Measurements from ENCODE around the gene ATP6V1F.

The ATP6V1F gene

GRCh38 chr7:128860158-128861073, 2.2 kb upstream of the ATP6V1F start:
- peaks cover 12% of the 10 kb centered on the region for H3K36me3 Mint-ChIP-seq (ENCODE audit: insufficient read depth)
- no peak overlapping the region for H3K4me3 Mint-ChIP-seq
- DNase-seq (ENCODE audit: low spot score in 2 of 2) (no peak), ATAC-seq (replicated peaks; ENCODE audit: extremely low read depth, poor library complexity, severe bottlenecking) (no peak)
- H3K27ac Mint-ChIP-seq (ENCODE audit: low read depth) = peak overlapping the region; percentile 6
- H3K27me3 Mint-ChIP-seq = no peaks in the 10 kb centered on the region
- no peaks in the 10 kb centered on the region for H3K9me3 Mint-ChIP-seq
- H3K4me1 Mint-ChIP-seq = peaks cover 25% of the 10 kb centered on the region

- no peak for DNase-seq (ENCODE audit: low spot score in 2 of 2)
- H3K36me3 Mint-ChIP-seq (ENCODE audit: insufficient read depth) = peaks cover 14% of the 10 kb centered on the region
Observed at GRCh38 chr7:128861957-128862570, 592 bp upstream of the ATP6V1F start.

GRCh38 chr7:128863433-128863989, 855 bp downstream of the ATP6V1F start:
- Mint-ChIP-seq H3K27me3 (no peaks in the 10 kb centered on the region), H3K27ac (ENCODE audit: low read depth) (peak overlapping the region; percentile 87), H3K4me1 (peaks cover 35% of the 10 kb centered on the region), H3K4me3 (peak overlapping the region; percentile 90), H3K9me3 (no peaks in the 10 kb centered on the region), H3K36me3 (ENCODE audit: insufficient read depth) (peaks cover 14% of the 10 kb centered on the region)
- DNase-seq (ENCODE audit: low spot score in 2 of 2) (no peak), ATAC-seq (replicated peaks; ENCODE audit: extremely low read depth, poor library complexity, severe bottlenecking) (peak; percentile 59)

More at GRCh38 chr7:128861957-128862570, 592 bp upstream of the ATP6V1F start:
- H3K27ac Mint-ChIP-seq (ENCODE audit: low read depth) = peak overlapping the region; percentile 87
- no peaks in the 10 kb centered on the region for H3K27me3 Mint-ChIP-seq
- no peaks in the 10 kb centered on the region for H3K9me3 Mint-ChIP-seq
- peaks cover 31% of the 10 kb centered on the region for H3K4me1 Mint-ChIP-seq
- ATAC-seq (replicated peaks; ENCODE audit: extremely low read depth, poor library complexity, severe bottlenecking) = no peak
- peak overlapping the region; percentile 90 for H3K4me3 Mint-ChIP-seq

GRCh38 chr7:128865303-128865702, 2.6 kb downstream of the ATP6V1F start:
- Mint-ChIP-seq H3K27me3 (no peaks in the 10 kb centered on the region), H3K27ac (ENCODE audit: low read depth) (no peak overlapping the region), H3K4me3 (no peak overlapping the region), H3K4me1 (peaks cover 39% of the 10 kb centered on the region), H3K36me3 (ENCODE audit: insufficient read depth) (peaks cover 14% of the 10 kb centered on the region), H3K9me3 (no peaks in the 10 kb centered on the region)
- DNase-seq (ENCODE audit: low spot score in 2 of 2) = no peak
- ATAC-seq (replicated peaks; ENCODE audit: extremely low read depth, poor library complexity, severe bottlenecking) = no peak

GRCh38 chr7:128865996-128866877, 3.6 kb downstream of the ATP6V1F start:
- H3K4me1 Mint-ChIP-seq = peaks cover 42% of the 10 kb centered on the region
- DNase-seq (ENCODE audit: low spot score in 2 of 2) = no peak
- H3K27me3 Mint-ChIP-seq = no peaks in the 10 kb centered on the region
- no peak overlapping the region for H3K27ac Mint-ChIP-seq (ENCODE audit: low read depth)
- H3K36me3 Mint-ChIP-seq (ENCODE audit: insufficient read depth) = peaks cover 14% of the 10 kb centered on the region
- H3K4me3 Mint-ChIP-seq = no peak overlapping the region
- ATAC-seq (replicated peaks; ENCODE audit: extremely low read depth, poor library complexity, severe bottlenecking) = no peak
- H3K9me3 Mint-ChIP-seq = no peaks in the 10 kb centered on the region

DNA sequence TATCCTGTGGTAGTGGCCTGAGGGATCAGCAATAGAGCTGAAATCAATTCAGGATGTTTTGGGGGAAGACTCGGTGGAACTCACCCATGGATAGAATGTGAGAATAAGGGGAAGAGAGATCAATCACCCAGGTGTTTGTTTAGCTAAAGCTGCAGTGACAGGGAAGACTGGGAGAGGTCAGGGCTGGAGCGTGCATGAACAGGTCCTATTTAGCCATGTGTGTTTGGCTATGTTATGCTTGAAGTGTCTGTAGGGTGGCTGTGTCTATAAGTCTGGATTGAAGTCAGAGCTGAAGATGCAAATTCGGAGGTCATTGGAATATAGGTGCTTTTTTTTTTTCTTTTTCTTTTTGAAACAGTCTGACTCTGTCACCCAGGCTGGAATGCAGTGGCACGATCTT, 4.6 kb downstream of the ATP6V1F start:
- ATAC-seq (replicated peaks; ENCODE audit: extremely low read depth, poor library complexity, severe bottlenecking) = no peak
- Mint-ChIP-seq H3K36me3 (ENCODE audit: insufficient read depth) (peaks cover 14% of the 10 kb centered on the region), H3K27ac (ENCODE audit: low read depth) (no peak overlapping the region), H3K4me3 (no peak overlapping the region), H3K27me3 (no peaks in the 10 kb centered on the region), H3K9me3 (no peaks in the 10 kb centered on the region), H3K4me1 (peaks cover 37% of the 10 kb centered on the region)
- DNase-seq (ENCODE audit: low spot score in 2 of 2) = no peak

DNA sequence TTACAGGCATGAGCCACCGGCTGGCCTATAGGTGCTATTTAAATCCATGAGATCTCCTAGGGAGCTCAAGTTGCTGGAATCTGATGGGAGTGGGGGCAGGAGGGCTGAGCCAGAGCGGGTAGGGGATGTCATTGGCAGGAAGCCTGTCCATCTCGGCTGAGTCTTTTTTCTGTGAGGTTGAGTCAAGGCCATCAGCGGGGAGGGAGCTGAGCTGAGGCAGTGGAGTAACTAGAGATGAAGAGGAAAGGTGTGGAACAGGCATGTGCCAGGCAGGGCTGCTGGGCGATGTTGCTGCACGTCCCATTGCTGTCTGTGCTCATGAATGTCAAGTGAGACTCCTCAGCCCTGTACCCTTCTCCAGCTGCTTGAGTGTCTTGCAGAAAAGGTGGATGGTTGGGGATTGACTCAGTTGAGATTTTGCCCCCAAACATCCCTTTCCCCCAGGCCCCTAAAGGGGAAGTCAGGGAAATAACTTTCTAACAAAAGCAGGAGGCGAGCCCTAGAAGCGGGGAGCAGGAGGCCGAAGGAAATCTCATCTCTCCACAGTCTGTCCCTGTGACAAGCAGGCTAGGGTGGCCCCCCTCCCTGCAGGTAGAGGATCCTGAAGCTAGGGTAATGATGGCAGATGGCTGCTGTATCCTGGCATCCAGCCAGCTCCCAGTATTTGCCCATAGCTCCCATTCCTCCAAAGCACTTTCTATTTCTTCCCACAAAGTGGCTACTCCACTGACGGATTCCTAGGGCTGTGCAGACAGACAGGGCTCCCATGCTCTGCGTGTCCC, 5.4 kb downstream of the ATP6V1F start:
- DNase-seq (ENCODE audit: low spot score in 2 of 2) = no peak
- H3K4me1 Mint-ChIP-seq = peaks cover 30% of the 10 kb centered on the region
- no peak for ATAC-seq (replicated peaks; ENCODE audit: extremely low read depth, poor library complexity, severe bottlenecking)
- H3K27ac Mint-ChIP-seq (ENCODE audit: low read depth) = peak overlapping the region; percentile 54
- peaks cover 6% of the 10 kb centered on the region for H3K36me3 Mint-ChIP-seq (ENCODE audit: insufficient read depth)
- peak overlapping the region; percentile 69 for H3K4me3 Mint-ChIP-seq
- no peaks in the 10 kb centered on the region for H3K27me3 Mint-ChIP-seq
- no peaks in the 10 kb centered on the region for H3K9me3 Mint-ChIP-seq

DNA sequence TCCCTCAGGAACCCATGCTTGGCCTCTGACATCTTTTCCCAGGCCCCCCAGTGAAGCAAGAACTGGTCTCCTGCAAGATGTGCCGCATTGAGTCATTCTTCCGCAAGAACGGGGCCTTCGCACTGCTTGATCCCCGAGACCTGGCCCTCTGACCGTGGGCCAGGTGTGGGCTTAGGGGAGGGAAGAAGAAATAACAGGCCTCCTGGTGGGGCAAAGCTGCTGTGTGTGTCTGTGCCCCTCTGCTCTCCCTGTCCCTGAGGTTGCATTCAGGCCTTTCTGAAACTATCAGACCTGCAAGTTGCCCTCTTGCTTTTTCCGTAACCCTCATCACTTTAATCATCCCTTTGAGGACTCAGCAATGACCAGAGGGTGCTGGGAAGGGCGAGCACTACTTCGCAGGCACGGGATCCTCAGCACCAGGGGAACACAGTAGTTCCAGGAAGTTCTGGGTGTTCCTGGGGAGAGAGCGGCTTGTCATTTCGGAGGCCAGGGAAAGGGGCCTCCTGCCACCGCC, 6.0 kb downstream of the ATP6V1F start:
- Mint-ChIP-seq H3K27ac (ENCODE audit: low read depth) (no peak overlapping the region), H3K4me1 (peaks cover 26% of the 10 kb centered on the region), H3K9me3 (no peaks in the 10 kb centered on the region), H3K27me3 (no peaks in the 10 kb centered on the region), H3K36me3 (ENCODE audit: insufficient read depth) (peaks cover 5% of the 10 kb centered on the region), H3K4me3 (peak overlapping the region; percentile 69)
- ATAC-seq (replicated peaks; ENCODE audit: extremely low read depth, poor library complexity, severe bottlenecking) (no peak), DNase-seq (ENCODE audit: low spot score in 2 of 2) (no peak)

GRCh38 chr7:128869138-128869943, 6.7 kb downstream of the ATP6V1F start:
- peaks cover 3% of the 10 kb centered on the region for H3K36me3 Mint-ChIP-seq (ENCODE audit: insufficient read depth)
- DNase-seq (ENCODE audit: low spot score in 2 of 2) = peak; percentile 18 to 29
- no peaks in the 10 kb centered on the region for H3K9me3 Mint-ChIP-seq
- ATAC-seq (replicated peaks; ENCODE audit: extremely low read depth, poor library complexity, severe bottlenecking) = peak; percentile 80
- no peak overlapping the region for H3K27ac Mint-ChIP-seq (ENCODE audit: low read depth)
- peaks cover 24% of the 10 kb centered on the region for H3K4me1 Mint-ChIP-seq
- peak overlapping the region; percentile 81 for H3K4me3 Mint-ChIP-seq
- H3K27me3 Mint-ChIP-seq = no peaks in the 10 kb centered on the region

DNA sequence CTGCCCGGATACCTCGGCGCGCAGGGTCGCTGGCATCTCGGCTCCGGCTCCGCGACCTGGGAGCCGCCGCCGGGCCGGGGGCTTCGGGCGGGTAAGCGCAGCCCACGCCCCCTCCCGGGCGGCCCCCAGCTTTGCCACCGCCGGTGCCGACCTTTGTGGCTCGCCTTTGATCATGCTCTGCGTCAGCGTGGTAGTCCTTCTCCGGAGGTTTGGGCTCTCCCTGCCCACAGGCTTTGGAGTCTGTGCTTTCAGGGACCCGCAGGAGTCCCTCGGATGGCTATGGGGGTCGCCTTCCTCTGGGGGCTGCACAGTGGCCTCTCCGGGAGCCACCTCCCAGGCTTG, 7.3 kb downstream of the ATP6V1F start:
- H3K27ac Mint-ChIP-seq (ENCODE audit: low read depth) = peak overlapping the region; percentile 83
- peaks cover 3% of the 10 kb centered on the region for H3K36me3 Mint-ChIP-seq (ENCODE audit: insufficient read depth)
- H3K27me3 Mint-ChIP-seq = no peaks in the 10 kb centered on the region
- no peaks in the 10 kb centered on the region for H3K9me3 Mint-ChIP-seq
- H3K4me3 Mint-ChIP-seq = peak overlapping the region; percentile 81
- peaks cover 21% of the 10 kb centered on the region for H3K4me1 Mint-ChIP-seq
- peak; percentile 12 for ATAC-seq (replicated peaks; ENCODE audit: extremely low read depth, poor library complexity, severe bottlenecking)
- no peak for DNase-seq (ENCODE audit: low spot score in 2 of 2)

DNA sequence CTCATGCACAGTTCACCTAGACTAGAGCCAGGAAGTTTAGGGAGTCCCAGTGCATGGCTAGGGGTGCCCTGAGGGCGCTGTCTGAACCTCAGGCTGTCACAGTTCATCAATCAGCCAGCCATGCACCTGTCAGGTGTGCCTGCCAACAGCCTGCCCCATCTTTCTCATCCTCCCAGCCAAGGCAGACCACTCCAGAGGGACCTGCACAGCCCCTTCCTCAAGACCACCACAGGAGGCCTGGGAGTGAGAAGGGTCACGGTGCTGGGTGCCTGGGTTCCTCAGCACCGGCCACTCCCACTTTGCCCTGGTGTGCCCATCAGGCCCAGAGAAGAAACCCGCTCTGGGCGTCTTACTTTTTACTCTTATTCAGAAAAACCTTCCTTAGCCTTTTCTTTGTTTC, 8.4 kb downstream of the ATP6V1F start:
- peaks cover 11% of the 10 kb centered on the region for H3K4me1 Mint-ChIP-seq
- no peaks in the 10 kb centered on the region for H3K9me3 Mint-ChIP-seq
- H3K4me3 Mint-ChIP-seq = peak overlapping the region; percentile 81
- ATAC-seq (replicated peaks; ENCODE audit: extremely low read depth, poor library complexity, severe bottlenecking) = no peak
- no peaks in the 10 kb centered on the region for H3K36me3 Mint-ChIP-seq (ENCODE audit: insufficient read depth)
- H3K27me3 Mint-ChIP-seq = no peaks in the 10 kb centered on the region
- DNase-seq (ENCODE audit: low spot score in 2 of 2) = no peak
- H3K27ac Mint-ChIP-seq (ENCODE audit: low read depth) = peak overlapping the region; percentile 53

Data from central memory CD8-positive, alpha-beta T cell (primary cell).